GM19025 (cell line): ENCODE results near the gene CNDP1.
"Not testable (repeated sequence)": the region's sequence is repeated elsewhere in the genome, so short reads cannot be mapped to it uniquely, and the experiment has no call there.

Experiments used
- ATAC-seq: cut with Tn5 transposase; IDR thresholded peaks from one replicate; pipeline ENCODE4 v1.9.1; 2021; ENCODE audit warnings: mild to moderate bottlenecking, low read depth, moderate library complexity; ENCODE audit not compliant: unreplicated experiment

Gene CNDP1

GRCh38 chr18:74534150-74534969 lies at the start of gene CNDP1:
CNDP1 (plus strand) TSS chr18:74534500; CDS start chr18:74534668, 168 bp downstream.
- ATAC-seq: no peak

- ATAC-seq: no peak
These were observed 48.0 kb upstream of the CNDP1 start for GRCh38 chr18:74486119-74486849.

- ATAC-seq: no peak
These were observed 45.9 kb upstream of the CNDP1 start for GRCh38 chr18:74488354-74488753.

GRCh38 chr18:74488864-74489263 lies 45.4 kb upstream of the CNDP1 start:
- no peak for ATAC-seq

GRCh38 chr18:74489676-74490075 lies 44.6 kb upstream of the CNDP1 start:
- ATAC-seq: no peak

GRCh38 chr18:74492259-74492658 lies 42.0 kb upstream of the CNDP1 start:
- no peak for ATAC-seq

- ATAC-seq: no peak
These were observed 40.6 kb upstream of the CNDP1 start for GRCh38 chr18:74493689-74494088.

- ATAC-seq: no peak
These were observed 39.8 kb upstream of the CNDP1 start for GRCh38 chr18:74494514-74494913.

- ATAC-seq: peak; percentile 80
These were observed 38.5 kb upstream of the CNDP1 start, which contains the start of gene CNDP2 for GRCh38 chr18:74495581-74496507. CNDP2 (plus strand) TSS chr18:74496363; CDS start chr18:74499974, 3,611 bp downstream.

GRCh38 chr18:74496508-74497323 lies 37.6 kb upstream of the CNDP1 start:
- ATAC-seq: peak; percentile 17

- no peak for ATAC-seq
These were observed 37.0 kb upstream of the CNDP1 start for GRCh38 chr18:74497324-74497676.

- no peak for ATAC-seq
These were observed 36.5 kb upstream of the CNDP1 start for GRCh38 chr18:74497778-74498177.

- peak; percentile 24 for ATAC-seq
These were observed 35.3 kb upstream of the CNDP1 start for GRCh38 chr18:74498712-74499627.

GRCh38 chr18:74499633-74500032 lies 34.7 kb upstream of the CNDP1 start:
- peak; percentile 15 for ATAC-seq

GRCh38 chr18:74500372-74500771 lies 33.9 kb upstream of the CNDP1 start:
- ATAC-seq: no peak

GRCh38 chr18:74500774-74501173 lies 33.5 kb upstream of the CNDP1 start:
- ATAC-seq: not testable (repeated sequence)

- no peak for ATAC-seq
These were observed 32.9 kb upstream of the CNDP1 start for GRCh38 chr18:74501386-74501785.

- no peak for ATAC-seq
These were observed 31.2 kb upstream of the CNDP1 start for GRCh38 chr18:74503137-74503536.

GRCh38 chr18:74505776-74506175 lies 28.5 kb upstream of the CNDP1 start:
- no peak for ATAC-seq
